HG03103 (cell line): Measurements from ENCODE around the gene RUSC1.

Experiments used
- ATAC-seq: cut with Tn5 transposase; IDR thresholded peaks from one replicate; pipeline ENCODE4 v1.9.1; 2021; ENCODE audit warnings: low read depth; ENCODE audit not compliant: unreplicated experiment

RUSC1 gene

DNA sequence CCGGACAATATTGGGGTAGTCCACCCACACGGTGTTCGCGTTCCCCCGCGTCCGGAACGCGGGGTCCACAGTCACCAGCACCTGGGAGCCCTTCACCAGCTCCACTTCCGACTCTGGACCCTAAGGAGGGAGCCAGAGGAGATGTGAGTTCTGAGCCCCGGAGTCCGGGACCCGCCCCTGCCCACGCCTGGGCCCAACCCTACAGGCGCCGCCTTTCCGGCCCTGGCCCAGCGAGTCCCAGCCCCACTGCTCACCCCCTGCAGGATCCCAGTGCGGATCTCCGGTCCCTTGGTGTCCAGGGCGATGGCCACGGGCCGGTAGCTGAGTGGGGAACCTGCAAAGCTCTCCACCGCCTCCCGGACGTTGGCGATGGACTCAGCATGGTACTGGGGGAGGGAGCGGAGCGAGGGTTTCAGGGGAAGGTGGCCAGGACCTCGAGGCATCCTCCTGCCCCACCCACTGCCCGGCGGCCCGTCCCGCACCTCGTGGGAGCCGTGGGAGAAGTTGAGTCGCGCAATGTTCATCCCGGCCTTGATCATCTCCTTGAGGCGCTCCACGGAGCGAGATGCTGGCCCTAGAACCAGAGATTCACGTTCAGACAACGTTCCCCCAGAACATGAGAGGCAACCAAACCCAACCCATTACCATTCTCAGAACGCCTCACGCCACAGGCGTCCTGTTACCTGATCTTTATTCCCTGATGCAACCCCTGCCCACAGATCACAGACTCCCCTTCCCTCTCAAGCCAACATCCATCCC lies 25.3 kb upstream of the RUSC1 start:
- no peak for ATAC-seq

DNA sequence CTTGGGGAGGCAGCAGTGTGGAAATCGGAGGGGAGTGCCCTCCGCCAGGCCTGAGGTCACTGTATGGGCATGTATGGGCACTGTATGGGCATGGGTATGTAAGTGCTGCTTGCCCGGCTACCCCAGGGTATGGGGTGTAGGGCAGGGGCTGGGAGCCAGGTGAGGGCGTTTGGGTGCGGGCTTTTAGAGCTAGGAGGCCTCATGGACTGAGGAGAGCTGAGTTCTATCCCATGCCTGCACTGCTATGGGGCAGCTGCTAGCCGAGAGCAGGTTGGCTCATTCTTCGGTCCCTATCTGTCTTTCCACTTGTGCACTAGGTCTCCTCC lies 24.8 kb upstream of the RUSC1 start:
- no peak for ATAC-seq

DNA sequence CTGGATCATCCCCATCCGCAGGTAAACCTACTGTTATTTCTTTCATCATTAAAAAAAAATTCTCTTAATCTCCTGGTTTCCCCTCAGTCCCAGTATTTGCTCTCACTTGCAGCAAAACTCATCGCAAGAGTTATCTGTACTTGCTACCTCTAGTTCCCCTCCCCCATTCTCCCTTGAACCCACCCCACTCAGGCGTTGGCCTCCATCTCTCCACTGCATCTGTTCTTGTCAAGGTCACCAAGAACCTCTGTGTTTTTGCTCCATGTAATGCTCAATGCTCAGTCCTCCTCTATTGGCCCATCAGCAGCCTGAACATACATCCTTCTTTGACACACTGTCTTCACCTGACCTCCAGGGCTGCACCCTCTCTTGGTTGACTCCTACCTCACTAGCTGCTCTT lies 24.0 kb upstream of the RUSC1 start:
- no peak for ATAC-seq

DNA sequence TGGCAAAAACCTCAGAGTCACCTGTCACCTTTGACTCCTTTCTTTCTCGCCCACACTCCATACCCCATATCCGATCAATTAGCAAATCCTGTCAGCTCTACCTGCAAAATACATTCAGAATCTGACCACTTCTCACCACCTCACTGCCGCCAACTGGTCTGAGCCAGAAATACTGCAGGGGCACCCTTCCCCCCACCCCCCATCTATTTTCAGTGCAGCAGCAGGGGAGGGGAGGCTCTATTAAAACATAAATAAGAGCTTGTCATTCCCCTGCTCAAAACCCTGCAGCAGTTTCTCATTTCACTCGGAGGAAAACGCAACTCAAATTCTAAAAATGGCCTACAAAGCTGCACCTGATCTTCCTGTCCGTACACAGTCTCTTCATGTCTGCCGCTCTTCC lies 23.3 kb upstream of the RUSC1 start:
- no peak for ATAC-seq

DNA sequence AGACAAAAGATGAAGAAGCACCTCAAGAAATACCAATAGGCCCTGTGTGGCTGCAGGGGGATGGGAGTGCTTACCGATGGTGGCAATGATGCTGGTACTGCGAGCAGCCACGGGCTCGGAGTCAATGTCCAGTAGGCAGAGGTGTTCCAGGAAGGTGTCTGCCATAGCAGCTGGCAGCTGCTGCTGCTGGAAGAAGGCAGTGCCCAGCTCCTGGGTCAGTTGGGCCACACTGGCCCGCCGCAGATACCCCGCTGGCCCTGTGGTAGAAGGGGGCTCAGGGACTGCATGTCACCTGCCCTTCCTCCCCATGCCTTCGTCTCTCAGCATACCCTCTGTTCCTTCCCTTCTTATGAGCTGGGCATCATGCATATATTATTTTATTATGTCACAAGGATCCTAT lies 20.7 kb upstream of the RUSC1 start:
- ATAC-seq = no peak

DNA sequence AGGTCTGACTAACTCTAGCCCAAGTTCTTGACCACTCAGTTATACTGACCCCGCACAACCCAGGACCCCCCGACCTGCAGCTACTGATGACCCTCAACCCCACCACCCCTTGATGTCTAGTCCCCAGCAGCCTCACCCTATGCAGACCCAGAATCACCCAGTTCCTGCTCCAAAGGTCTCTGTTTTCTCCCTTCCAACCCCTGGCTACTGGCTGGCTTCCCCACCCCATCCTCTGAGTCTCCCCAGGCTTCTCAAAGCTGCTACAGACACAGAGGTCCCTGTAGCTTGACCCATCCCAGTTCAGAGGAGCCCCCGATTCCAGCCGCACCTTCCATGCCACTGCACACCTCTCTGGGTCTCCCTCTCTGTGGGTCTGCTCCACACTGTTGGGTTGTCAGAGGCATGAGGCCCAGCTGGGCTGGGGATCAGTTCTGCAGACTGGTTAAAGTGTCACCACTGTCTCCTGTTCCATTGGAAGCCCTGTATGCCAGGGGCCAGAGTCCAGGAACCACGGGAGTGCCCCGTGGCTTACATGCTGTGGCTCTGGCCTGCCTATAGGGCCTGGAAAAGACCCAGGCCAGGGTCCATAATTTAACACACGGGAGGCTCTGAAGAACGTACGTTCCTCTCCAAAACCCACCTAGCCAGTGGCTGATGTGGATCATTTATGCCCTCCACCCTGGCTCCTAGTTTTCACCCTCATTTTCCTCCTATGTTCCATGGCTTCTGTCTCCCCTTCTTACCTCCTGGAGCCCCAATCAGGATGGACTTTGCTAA lies 20.0 kb upstream of the RUSC1 start:
- no peak for ATAC-seq

DNA sequence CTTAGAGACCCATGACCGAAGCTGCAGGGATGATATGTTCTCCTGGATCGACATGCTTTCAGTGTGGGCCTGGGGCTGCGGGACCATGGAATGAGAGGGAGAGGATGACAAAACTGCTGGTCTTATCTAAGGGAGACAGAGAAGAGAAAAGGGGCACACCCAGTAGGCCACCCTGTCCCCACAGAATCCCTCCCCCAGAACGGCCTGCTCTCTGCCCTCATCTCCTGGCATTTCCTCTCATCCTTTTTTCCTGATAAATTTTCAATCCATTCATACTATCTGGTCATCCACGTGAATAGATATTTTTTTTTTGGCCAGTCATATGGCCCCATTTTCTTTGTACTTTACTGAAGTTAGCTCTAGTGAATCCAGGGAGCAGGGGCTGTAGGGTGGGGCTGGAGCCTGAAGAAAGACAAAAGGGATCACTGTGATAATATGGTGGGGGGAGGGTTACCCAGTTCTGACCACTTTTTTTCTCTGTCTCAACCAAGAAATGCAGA lies 19.3 kb upstream of the RUSC1 start, which contains the start of gene PKLR:
Gene PKLR (minus strand): TSS at position 97 of the 500 bp plus-strand sequence. CDS start 43 bp downstream, at position 54.
- no peak for ATAC-seq

DNA sequence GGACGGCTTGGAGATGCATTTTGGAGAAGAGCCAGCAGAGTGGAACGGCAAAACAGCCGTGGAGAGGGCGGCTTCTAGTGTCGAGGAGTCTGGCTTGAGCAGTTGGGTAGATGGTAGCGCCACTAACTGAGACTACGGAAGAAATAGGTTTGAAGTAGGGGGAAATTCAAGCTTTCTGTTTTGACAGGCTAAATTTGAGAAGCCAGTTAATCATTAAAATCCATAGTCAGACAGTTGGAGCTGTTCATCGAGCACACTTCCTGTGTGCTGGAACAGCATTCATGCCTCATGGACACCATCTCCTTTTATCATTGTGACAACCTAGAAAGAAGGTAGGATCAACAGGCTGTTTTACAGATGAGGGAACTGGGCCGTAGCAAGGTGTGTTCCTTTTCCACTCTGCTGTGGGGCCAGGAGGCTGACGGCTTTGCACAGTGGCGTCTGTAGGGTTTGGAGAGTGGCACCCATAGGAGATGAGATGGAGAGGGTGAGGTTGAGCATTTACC lies 16.1 kb upstream of the RUSC1 start:
- ATAC-seq = no peak

DNA sequence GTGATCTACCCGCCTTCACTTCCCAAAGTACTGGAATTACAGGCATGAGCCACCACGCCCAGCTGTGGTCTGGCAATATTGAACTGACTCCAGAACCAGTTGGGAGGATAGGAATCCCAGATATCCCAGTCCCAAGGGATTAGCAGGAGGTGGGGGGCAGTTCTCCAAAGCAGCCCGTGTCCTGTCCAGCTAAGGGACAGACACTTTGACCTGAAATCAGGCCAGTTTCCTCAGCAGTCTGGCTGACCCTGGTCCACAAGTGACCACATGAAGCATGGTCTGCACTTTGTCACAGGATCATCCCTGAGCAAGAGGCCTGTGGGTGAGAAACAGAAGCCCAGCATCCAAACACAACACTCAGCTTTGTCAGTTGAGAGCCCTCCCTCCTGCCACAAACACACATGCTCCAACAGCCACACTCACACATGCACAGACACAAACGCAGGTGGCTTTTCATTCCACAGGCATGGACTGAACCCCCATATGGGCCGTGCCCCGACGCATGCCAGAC lies 14.8 kb upstream of the RUSC1 start:
- ATAC-seq = no peak

DNA sequence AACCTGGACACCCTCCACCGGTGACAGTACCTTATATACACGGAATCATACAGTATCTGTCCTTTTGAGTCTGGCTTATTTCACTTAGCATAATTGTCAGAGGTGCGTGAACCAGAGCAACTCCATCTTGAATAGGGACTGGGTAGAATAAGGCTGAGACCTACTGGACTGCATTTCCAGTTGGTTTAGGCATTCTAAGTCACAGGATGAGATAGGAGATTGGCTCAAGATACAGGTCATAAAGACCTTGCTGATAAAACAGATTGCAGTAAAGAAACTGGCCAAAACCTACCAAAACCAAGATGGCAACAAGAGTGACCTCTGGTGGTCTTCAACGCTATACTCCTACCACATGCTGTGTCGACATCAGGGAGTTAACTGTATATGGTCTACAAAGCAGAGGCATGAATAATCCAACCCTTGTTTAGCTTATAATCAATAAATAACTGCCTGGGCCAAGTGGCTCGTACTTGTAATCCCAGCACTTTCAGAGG lies 13.4 kb upstream of the RUSC1 start:
- ATAC-seq = no peak

DNA sequence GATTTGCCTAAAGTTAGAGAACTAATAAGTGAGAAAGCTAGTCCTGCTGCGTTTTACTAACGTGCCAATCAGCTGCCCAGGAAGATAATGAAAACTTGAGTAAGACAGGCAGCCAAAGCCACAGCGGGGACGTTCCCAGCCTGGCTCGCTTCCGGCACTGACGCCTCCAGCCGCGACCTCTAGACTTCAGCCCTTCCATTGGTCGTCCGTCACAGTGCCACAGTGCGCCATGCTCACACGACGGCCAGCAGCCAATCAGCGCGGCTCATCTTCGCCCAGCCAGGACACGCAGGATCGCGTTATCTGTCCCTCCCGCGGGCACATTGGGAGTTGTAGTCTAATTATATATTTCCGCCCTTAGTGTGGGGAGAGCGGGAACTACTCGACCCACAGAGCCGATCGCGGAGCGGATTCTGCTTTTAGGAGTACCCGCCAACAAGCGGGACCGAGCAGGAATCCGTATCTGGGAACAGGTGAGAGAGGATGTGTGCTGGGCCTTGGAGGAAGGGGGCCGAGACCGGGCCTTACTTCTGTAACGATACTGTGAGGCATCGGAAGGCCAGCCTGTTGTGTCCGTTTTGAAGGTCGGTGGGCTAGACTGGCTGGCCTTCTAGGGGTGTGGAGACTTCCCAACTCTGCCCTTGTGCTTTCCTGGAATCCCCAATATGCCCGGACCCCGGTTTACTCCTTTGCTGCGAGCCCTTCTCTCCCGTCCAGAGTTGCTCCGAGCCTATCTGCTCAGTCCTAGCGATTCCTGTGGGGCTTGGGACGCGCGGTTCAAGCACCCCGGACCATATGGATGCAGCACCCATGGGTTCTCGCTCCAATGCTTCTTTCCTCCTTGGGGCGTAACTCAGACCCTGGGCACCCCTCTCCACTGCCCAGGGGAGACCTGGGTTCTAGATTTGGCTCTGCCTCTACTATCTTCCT lies 11.9 kb upstream of the RUSC1 start, which contains the start of gene FDPS:
Gene FDPS (plus strand): TSS at position 374 of the 930 bp plus-strand sequence. CDS start 924 bp downstream, outside the sequence.
- peak; percentile 94 for ATAC-seq

DNA sequence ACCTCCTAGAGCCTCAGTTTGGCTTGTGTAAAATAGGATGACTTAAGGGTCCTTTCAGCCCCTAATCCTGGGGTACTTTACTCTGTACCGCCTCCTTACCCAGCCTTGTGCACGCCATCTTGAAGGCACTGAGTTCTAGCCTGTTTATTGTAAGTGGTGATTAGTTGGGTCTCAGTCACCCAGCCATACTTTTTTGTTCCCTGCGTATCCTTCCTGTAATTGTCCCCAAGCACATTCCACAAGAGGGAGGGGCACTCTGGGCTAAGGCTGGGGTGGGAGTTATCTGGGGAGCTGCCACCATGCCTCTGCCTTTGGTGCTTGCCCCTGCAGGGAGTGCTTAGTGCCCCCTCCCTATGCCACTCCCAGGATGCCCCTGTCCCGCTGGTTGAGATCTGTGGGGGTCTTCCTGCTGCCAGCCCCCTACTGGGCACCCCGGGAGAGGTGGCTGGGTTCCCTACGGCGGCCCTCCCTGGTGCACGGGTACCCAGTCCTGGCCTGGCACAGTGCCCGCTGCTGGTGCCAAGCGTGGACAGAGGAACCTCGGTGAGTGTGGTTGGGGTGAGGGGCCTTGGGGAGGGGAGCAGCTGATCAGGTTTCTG lies 11.2 kb upstream of the RUSC1 start:
- ATAC-seq = no peak

DNA sequence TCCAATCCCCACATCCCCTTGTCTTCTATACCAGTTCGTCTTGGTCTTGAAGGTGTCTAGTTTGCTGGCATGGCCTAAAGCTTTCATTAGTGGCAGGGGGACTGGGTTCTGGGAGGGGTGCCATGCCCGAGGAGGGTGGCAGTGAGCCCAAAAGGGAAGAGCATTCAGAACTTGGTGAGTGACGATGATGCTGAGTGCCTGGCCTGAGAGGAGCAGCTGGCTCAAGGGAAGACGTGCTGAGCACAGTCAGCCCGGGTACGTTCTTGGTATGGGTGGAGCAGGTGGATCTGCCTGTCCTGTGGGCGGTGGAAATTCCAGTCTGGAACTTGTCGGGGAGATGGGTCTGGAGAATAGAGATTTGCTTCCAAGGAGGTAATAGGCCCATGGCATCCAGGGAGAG lies 7.4 kb upstream of the RUSC1 start:
- ATAC-seq = no peak

DNA sequence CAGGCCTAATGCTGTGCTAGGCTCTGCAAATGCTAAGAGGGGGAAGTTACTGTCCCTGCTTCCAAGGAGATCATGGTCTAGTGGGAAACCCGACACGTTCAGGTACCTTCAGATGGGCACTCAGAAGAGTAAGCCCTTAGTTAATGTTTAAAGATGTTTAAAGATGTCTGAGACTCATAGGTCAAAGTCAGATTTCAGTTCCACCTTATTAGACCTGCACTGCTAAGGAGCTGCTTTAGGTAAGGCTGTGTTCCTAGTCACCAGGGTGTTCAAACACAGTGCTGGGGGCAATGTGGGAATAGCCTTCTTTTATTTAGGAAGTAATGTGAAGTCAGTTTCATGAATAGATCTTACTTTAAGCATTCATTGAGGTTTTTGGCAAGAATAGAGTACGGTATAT lies 3.8 kb upstream of the RUSC1 start:
- ATAC-seq = no peak

DNA sequence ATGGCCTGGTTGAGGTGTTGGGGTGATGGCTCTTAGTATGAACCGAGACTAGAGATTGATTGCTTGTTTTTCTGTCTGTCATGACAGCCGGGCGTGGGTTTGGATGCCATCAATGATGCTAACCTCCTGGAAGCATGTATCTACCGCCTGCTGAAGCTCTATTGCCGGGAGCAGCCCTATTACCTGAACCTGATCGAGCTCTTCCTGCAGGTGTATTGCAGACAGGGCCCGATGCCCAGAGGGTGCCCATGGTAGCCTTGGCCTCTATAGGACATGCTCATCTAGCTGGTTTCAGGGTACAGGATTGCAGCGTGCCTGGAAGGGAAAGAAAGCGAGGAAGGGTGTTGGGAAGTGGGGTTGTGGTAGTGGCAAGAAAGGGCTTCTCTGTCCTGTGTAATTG lies 2.6 kb upstream of the RUSC1 start:
- no peak for ATAC-seq

DNA sequence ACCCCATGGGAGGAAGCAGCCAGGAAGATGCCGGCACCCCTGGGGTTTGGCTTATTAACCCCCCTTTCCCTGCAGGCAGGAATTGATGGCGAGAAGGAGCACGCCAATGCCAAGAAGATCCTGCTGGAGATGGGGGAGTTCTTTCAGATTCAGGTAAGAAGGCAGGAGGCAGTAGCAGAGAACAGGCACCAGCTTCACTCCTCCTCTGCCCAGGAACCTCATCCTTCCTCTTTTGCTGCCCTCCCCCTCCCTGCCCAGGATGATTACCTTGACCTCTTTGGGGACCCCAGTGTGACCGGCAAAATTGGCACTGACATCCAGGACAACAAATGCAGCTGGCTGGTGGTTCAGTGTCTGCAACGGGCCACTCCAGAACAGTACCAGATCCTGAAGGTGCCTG lies 1.2 kb upstream of the RUSC1 start:
- no peak for ATAC-seq

DNA sequence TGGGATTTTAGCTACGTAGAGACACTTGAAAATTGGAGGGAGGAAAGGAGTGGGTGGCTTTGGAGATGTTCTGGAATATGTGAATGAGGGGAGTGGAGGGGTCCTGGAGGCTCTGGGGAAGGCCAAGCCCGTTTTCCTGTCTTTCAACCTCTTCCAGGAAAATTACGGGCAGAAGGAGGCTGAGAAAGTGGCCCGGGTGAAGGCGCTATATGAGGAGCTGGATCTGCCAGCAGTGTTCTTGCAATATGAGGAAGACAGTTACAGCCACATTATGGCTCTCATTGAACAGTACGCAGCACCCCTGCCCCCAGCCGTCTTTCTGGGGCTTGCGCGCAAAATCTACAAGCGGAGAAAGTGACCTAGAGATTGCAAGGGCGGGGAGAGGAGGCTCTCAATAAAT lies 442 bp upstream of the RUSC1 start:
- no peak for ATAC-seq

DNA sequence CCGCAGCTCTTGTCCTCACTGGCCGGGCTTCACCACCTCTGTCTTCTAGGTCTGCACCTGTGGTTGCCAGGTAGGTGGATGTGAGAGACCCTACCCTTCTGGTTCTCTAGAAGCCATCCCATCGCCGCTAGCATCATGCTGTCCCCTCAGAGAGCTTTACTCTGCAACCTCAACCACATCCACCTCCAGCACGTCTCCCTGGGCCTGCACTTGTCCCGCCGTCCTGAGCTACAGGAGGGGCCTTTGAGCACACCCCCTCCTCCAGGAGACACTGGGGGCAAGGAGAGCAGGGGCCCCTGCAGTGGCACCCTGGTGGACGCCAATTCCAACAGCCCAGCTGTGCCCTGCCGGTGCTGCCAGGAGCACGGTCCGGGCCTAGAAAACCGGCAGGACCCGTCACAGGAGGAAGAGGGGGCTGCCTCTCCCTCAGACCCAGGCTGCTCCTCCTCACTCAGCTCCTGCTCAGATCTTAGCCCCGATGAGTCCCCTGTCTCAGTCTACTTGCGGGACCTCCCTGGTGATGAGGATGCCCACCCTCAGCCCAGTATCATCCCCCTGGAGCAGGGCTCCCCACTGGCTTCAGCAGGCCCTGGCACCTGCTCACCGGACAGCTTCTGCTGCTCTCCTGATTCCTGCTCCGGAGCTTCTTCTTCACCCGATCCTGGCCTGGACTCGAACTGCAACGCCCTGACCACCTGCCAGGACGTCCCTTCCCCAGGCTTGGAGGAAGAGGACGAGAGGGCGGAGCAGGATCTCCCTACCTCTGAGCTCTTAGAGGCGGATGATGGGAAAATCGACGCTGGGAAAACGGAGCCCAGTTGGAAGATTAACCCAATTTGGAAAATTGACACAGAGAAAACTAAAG lies 1.2 kb downstream of the RUSC1 start:
- ATAC-seq = no peak

DNA sequence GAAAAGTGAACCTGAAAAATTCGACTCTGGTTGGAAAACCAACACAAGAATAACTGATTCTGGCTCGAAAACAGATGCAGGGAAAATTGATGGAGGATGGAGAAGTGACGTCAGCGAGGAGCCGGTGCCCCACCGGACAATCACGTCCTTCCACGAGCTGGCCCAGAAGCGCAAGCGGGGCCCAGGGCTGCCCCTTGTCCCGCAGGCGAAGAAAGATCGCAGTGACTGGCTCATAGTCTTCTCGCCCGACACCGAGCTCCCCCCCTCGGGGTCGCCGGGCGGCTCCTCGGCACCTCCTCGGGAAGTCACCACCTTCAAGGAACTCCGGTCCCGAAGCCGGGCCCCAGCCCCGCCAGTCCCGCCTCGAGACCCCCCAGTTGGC lies 1.9 kb downstream of the RUSC1 start:
- no peak for ATAC-seq
